Sciatic nerve (tissue), 2 donors: ENCODE data around the gene PIK3C3. TPM values are rescaled to one million over a fixed set of nuclear protein-coding genes. Genes with fewer than 3 reads are reported as not detected.
"Not testable (repeated sequence)": the region's sequence is repeated elsewhere in the genome, so short reads cannot be mapped to it uniquely, and the experiment has no call there.

Experiments used
- ATAC-seq: fragments of 200-7000 bp; cut with Tn5 transposase; one replicate; pipeline ENCODE4 v1.9.1; 2020; ENCODE audit warnings: mild to moderate bottlenecking, moderate library complexity
- DNase-seq: peaks from one replicate; pipeline ENCODE4 v3.0.0-alpha.2; 2020; ENCODE audit warnings: low spot score
- intact Hi-C: fragments of 100-400 bp; cut with DNase I; formaldehyde crosslinking; loops from one replicate; pipeline ENCODE4 v1.14.2; 2022
- total RNA-seq: library from RNA; stranded (reverse); fragmentation: NEBNext Ultra II Directional; extraction: Animal tissue kit (Norgen Biotek cat#: 25700); gene quantifications from one replicate; pipeline ENCODE4 v1.2.1, GENCODE V29; 2021
- donor health status: DM: no; HTN: no; CAD: no.
- donor health status: DM: no; HTN: no; CAD: no.

The PIK3C3 gene
- total RNA-seq, 1 donor from 2014 or later, result 74.8 TPM

GRCh38 chr18:42004653-42005052, 49.6 kb downstream of the PIK3C3 start:
- no peak for ATAC-seq
- no peak for DNase-seq
- intact Hi-C loops, result no loop called here

GRCh38 chr18:42005782-42006181, 50.7 kb downstream of the PIK3C3 start:
- intact Hi-C loops, result no loop called here
- DNase-seq (no peak), ATAC-seq (no peak)

DNA sequence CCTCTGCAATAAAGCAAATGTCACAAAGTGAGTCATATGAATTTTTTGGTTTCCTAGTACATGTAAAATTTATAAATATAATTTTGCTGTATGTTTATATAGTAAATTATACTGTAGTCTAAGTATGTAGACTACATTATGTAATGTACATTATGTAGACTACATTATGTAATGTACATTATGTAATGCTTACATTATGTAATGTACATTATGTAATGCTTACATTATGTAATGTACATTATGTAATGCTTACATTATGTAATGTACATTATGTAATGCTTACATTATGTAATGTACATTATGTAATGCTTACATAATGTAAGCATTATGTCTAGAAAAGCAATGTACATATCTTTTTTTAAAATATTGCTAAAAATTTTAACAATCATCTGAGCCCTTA, 54.4 kb downstream of the PIK3C3 start:
- DNase-seq, intact Hi-C loops, ATAC-seq: not testable (repeated sequence)

DNA sequence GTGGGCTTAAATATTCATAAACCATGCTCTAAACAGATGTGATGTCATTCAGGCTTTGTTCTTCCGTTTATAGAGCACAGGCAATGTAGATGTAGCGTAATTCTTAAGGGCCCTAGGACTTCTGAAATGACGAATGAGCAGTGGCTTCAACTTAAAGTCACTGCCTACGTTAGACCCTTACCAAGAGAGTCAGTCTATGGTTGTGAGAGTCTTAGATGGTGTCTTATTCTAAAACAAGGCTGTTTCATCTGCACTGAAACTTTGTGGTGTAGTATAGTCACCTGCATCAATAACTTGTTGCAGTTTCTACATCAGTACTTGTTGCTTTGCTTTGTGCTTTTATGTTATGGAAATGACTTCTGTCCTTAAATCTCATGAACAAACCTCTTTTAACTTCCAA, 56.0 kb downstream of the PIK3C3 start:
- DNase-seq (no peak), ATAC-seq (no peak)
- intact Hi-C loops, result no loop called here

- DNase-seq (no peak), ATAC-seq (no peak)
- intact Hi-C loops, result no loop called here
These were observed 63.8 kb downstream of the PIK3C3 start for GRCh38 chr18:42018831-42019230.

- ATAC-seq, result no peak
- intact Hi-C loops, result no loop called here
These were observed 69.1 kb downstream of the PIK3C3 start for GRCh38 chr18:42024131-42024530.

GRCh38 chr18:42025491-42025890, 70.5 kb downstream of the PIK3C3 start:
- DNase-seq (no peak), ATAC-seq (no peak)
- intact Hi-C loops, result no loop called here

More at GRCh38 chr18:42024131-42024530, 69.1 kb downstream of the PIK3C3 start:
- no peak for DNase-seq

DNA sequence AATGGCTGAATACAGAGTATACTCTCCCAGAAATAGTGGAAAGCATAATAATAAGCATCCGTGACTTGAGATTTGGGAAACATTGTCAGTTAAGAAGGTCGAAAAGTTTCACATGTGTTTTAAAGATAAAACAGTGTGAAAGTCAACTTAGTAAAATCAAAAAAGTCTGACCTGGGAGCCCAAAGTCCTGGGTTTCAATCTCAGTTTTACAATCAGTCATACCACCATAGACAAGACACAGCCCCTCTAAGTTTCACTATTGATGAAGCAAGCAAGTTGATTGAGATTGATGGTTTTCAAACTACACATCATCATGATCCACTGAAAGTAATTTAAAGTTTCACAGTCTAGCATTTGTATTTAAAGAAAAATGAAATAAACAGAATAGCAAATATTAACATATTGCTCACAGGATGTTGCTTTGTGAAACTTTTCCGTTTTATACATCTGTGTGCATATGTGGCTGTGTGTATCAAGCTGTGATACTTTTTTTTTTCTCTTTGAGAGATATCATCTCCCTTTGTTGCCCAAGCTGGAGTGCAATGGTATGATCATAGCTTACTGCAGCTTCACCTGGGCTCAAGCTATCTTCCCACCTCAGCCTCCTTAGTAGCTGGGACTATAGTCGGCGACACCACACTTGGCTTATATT, 71.1 kb downstream of the PIK3C3 start:
- no peak for DNase-seq
- ATAC-seq, result no peak
- intact Hi-C loops, result no loop called here

DNA sequence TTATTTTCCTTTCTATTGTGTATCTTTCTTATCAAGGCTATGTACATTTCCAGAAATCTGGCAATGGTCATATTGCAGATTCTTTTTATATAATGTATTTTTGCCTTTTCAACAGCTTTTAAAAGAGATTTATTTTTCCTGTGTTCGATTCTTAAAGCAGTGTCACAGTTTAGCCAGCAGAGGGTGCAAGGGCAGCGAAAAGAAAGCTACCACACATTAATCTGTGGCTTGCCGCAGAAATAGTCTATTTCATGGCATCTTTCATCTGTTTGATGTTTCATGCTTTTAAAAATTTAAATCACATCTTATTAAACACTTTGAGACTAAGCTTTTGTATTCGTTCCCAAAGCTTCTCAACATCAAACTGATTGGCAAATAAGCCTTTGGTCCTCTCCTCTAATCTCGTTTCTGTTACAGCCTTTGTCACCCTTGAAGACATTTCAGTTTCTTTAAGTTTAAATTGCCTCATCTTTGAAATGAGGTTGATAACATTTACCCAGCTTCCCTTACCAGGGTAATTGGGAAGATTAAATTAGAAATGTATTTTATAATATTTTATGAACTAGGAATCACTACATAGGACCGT, 73.3 kb downstream of the PIK3C3 start:
- intact Hi-C loops, result no loop called here
- DNase-seq (no peak), ATAC-seq (no peak)

DNA sequence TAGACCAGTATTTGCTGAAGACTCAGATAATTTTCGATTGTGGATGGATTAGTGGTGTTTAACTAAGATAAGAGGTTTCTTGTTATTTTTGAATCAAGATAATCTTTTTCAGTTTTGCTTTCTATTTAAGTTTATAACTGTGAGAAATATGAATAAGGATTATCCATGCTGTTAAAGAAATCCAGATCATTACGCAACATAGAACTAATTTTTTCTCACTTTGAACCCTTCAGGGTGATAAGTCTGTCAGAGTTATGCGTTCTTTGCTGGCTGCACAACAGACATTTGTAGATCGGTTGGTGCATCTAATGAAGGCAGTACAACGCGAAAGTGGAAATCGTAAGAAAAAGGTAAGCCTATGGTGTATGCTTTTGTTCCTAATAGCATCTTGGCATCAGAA, 74.1 kb downstream of the PIK3C3 start:
- intact Hi-C loops, result no loop called here
- no peak for DNase-seq
- no peak for ATAC-seq

GRCh38 chr18:42030586-42031182, 75.7 kb downstream of the PIK3C3 start:
- no peak for ATAC-seq

GRCh38 chr18:42032447-42032846, 77.4 kb downstream of the PIK3C3 start:
- ATAC-seq, result no peak
- DNase-seq, result no peak
- intact Hi-C loops, result no loop called here

More at GRCh38 chr18:42030586-42031182, 75.7 kb downstream of the PIK3C3 start:
- no peak for DNase-seq
- intact Hi-C loops, result no loop called here

- no peak for ATAC-seq
- no peak for DNase-seq
- intact Hi-C loops, result no loop called here
These were observed 78.2 kb downstream of the PIK3C3 start for GRCh38 chr18:42033137-42033810.

GRCh38 chr18:42038936-42039335, 83.9 kb downstream of the PIK3C3 start:
- ATAC-seq (no peak), DNase-seq (no peak)
- intact Hi-C loops, result no loop called here

- intact Hi-C loops, result no loop called here
- ATAC-seq (no peak), DNase-seq (no peak)
These were observed 84.4 kb downstream of the PIK3C3 start for GRCh38 chr18:42039396-42039795.

GRCh38 chr18:42041793-42042192, 86.8 kb downstream of the PIK3C3 start:
- DNase-seq (no peak), ATAC-seq (no peak)
- intact Hi-C loops, result no loop called here

- DNase-seq, result no peak
- intact Hi-C loops, result no loop called here
- ATAC-seq, result no peak
These were observed 90.3 kb downstream of the PIK3C3 start for GRCh38 chr18:42045346-42045745.

GRCh38 chr18:42047721-42048120, 92.7 kb downstream of the PIK3C3 start:
- no peak for ATAC-seq
- intact Hi-C loops, result no loop called here
- DNase-seq, result no peak

DNA sequence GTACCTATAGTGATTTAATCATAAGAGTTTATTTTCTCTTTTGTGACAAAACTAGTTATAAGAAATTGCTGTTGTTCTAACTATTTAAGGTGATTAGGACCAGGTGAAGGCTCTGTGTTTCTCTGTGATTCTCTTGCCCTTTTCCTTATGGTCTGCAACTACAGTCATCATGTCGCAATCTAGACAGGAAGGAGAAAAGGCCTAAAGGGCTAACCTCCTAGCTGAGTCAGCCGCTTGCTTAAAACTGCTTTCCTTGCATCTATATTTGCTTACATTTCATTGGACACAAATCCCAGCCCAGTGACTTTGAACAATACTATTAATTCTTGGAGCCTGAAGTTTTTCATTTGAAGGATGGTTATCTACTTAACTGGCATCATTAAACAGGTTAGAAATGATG, 93.1 kb downstream of the PIK3C3 start:
- no peak for DNase-seq
- intact Hi-C loops, result no loop called here
- no peak for ATAC-seq

DNA sequence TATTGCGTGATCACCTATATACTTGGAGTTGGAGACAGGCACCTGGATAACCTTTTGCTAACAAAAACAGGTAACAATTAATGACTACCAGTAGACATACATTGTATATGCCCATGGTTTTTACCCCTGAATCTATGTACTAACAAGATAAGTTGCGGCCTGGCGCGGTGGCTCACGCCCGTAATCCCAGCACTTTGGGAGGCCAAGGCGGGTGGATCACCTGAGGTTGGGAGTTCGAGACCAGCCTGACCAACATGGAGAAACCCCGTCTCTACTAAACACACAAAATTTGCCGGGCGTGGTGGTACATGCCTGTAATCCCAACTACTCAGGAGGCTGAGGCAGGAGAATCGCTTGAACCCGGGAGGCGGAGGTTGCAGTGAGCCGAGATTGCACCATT, 94.5 kb downstream of the PIK3C3 start:
- DNase-seq, intact Hi-C loops, ATAC-seq: not testable (repeated sequence)
